Stimulated activated CD4-positive, alpha-beta T cell treated with anti-CD3 and anti-CD28 coated beads, Interleukin-1b, Interleukin-23, amount 100 ng/mL, for 48 hours (primary cell): ENCODE results near the gene SMURF2.
"Not testable (repeated sequence)": the region's sequence is repeated elsewhere in the genome, so short reads cannot be mapped to it uniquely, and the experiment has no call there.

ENCODE experiments used
- DNase-seq: peaks from one replicate; pipeline ENCODE4 v3.0.0-alpha.2; 2020

SMURF2 gene

GRCh38 chr17:64596439-64596838, 65.7 kb downstream of the SMURF2 start:
- DNase-seq = no peak

- no peak for DNase-seq
These were observed 70.2 kb downstream of the SMURF2 start for GRCh38 chr17:64591944-64592343.

GRCh38 chr17:64585146-64585545, 77.0 kb downstream of the SMURF2 start:
- DNase-seq = no peak

GRCh38 chr17:64583038-64583437, 79.1 kb downstream of the SMURF2 start:
- no peak for DNase-seq

- no peak for DNase-seq
These were observed 81.5 kb downstream of the SMURF2 start for GRCh38 chr17:64580384-64581315.

- DNase-seq = no peak
These were observed 82.2 kb downstream of the SMURF2 start for GRCh38 chr17:64579917-64580316.

- not testable (repeated sequence) for DNase-seq
These were observed 85.1 kb downstream of the SMURF2 start for GRCh38 chr17:64577025-64577424.

GRCh38 chr17:64575431-64575830, 86.7 kb downstream of the SMURF2 start:
- no peak for DNase-seq

GRCh38 chr17:64574646-64575045, 87.5 kb downstream of the SMURF2 start:
- DNase-seq = no peak

GRCh38 chr17:64573214-64573613, 88.9 kb downstream of the SMURF2 start:
- no peak for DNase-seq

- DNase-seq = no peak
These were observed 89.4 kb downstream of the SMURF2 start for GRCh38 chr17:64572682-64573154.

GRCh38 chr17:64571746-64572145, 90.4 kb downstream of the SMURF2 start:
- DNase-seq = no peak

GRCh38 chr17:64565563-64565962, 96.5 kb downstream of the SMURF2 start:
- DNase-seq = no peak

- no peak for DNase-seq
These were observed 98.0 kb downstream of the SMURF2 start for GRCh38 chr17:64564098-64564497.

- DNase-seq = no peak
These were observed 106.8 kb downstream of the SMURF2 start for GRCh38 chr17:64555281-64555680.

GRCh38 chr17:64554028-64554637, 108.0 kb downstream of the SMURF2 start:
- DNase-seq = no peak

GRCh38 chr17:64551461-64551860, 110.6 kb downstream of the SMURF2 start:
- DNase-seq = no peak

GRCh38 chr17:64547319-64547718, 114.8 kb downstream of the SMURF2 start:
- DNase-seq = no peak

- no peak for DNase-seq
These were observed 115.4 kb downstream of the SMURF2 start for GRCh38 chr17:64546716-64547115.

- DNase-seq = no peak
These were observed 117.4 kb downstream of the SMURF2 start for GRCh38 chr17:64544742-64545141.

- DNase-seq = no peak
These were observed 121.9 kb downstream of the SMURF2 start for GRCh38 chr17:64540118-64540776.

GRCh38 chr17:64538508-64539130, 123.5 kb downstream of the SMURF2 start:
- no peak for DNase-seq

GRCh38 chr17:64537488-64537887, 124.6 kb downstream of the SMURF2 start:
- DNase-seq = no peak
